K562 (cell line): ENCODE results near the gene MVB12B. TPM values are rescaled to one million over a fixed set of nuclear protein-coding genes. Genes with fewer than 3 reads are reported as not detected.

Experiments used
- ATAC-seq: fragments of 200-7000 bp; cut with Tn5 transposase; 3 replicates; pipeline ENCODE4 v1.9.1; 2020; ENCODE audit warnings: moderate library complexity
- BruUV-seq: library from RNA; stranded (reverse); fragments of 400-500 nt; replicated peaks from 2 replicates; lab custom pipeline; 2021; lab: Mats Ljungman, UMichigan
- CTCF ChIA-PET: fragments of 300-600 bp; formaldehyde crosslinking; extraction: SDS; loops from one replicate; lab custom pipeline; 2021; ENCODE audit warnings: low intra/inter-chr PET ratio; lab: Yijun Ruan, JAX
- POLR2A ChIA-PET: fragments of 300-600, 350-650 bp; sonication (Branson Sonifier 250); formaldehyde crosslinking; extraction: SDS; loops from one replicate; lab custom pipeline; 2021; ENCODE audit warnings: antibody characterized with exemption, inconsistent platforms; lab: Yijun Ruan, JAX
- DNase-seq, 4 experiments: peaks; one replicate each; pipeline versions ENCODE4 v3.0.0 to v3.0.0-alpha.2; 2011 to 2018; ENCODE audit warnings: low spot score in 3 of 4, mixed read lengths in 3 of 4; ENCODE audit errors: extremely low read depth in 1 of 4
- FAIRE-seq: peaks from 2 replicates; lab custom pipeline; 2011; peaks lifted over from hg19 to GRCh38; lab: Jason Lieb, UNC
- H2AFZ ChIP-seq: 2 replicates; pipeline ENCODE4 v1.6.0; 2011; ENCODE audit warnings: low read depth, low read length, control low read depth, inconsistent platforms
- H3K27ac ChIP-seq: fragments of 200-600 bp; 3 replicates; pipeline ENCODE4 v1.8.0; 2011; ENCODE audit warnings: low read depth, mild to moderate bottlenecking, control low read depth, inconsistent platforms, low read length, moderate library complexity, mixed read lengths; ENCODE audit errors: extremely low read depth
- H3K27me3 ChIP-seq, 2 experiments: fragments of 300-600 bp in 1 of 2; 2 replicates in 1 of 2; 3 replicates in 1 of 2; pipeline versions ENCODE4 v1.6.0 to v1.8.0; 2011; ENCODE audit warnings: inconsistent platforms in 2 of 2, low read length in 2 of 2, mild to moderate bottlenecking in 1 of 2, mixed read lengths in 1 of 2, moderate library complexity in 1 of 2; ENCODE audit not compliant: control insufficient read depth in 2 of 2, insufficient read depth in 2 of 2
- H3K36me3 ChIP-seq: fragments of 300-600 bp; 3 replicates; pipeline ENCODE4 v1.8.0; 2011; ENCODE audit warnings: mild to moderate bottlenecking, low read length, inconsistent platforms; ENCODE audit not compliant: control insufficient read depth, insufficient read depth
- H3K4me1 ChIP-seq, 2 experiments: fragments of 200-600 bp in 1 of 2; replicated peaks in 1 of 2; 2 replicates in 1 of 2; 3 replicates in 1 of 2; pipeline versions ENCODE4 v1.5.1 to v1.8.0; 2011; ENCODE audit warnings: inconsistent platforms in 2 of 2, low read length in 2 of 2, mild to moderate bottlenecking in 1 of 2, mixed read lengths in 1 of 2, moderate library complexity in 1 of 2; ENCODE audit not compliant: control insufficient read depth in 2 of 2, insufficient read depth in 2 of 2
- H3K4me2 ChIP-seq: 2 replicates; pipeline ENCODE4 v1.6.1; 2011; ENCODE audit warnings: low read length, control low read depth, inconsistent platforms, mixed read lengths; ENCODE audit not compliant: insufficient read depth
- H3K4me3 ChIP-seq: fragments of 200-600 bp; sonication (generic), shearing (Covaris generic); 2 replicates; pipeline ENCODE4 v1.5.1; 2016; ENCODE audit warnings: control low read depth, inconsistent platforms
- H3K79me2 ChIP-seq: fragments of 200-600 bp; 3 replicates; pipeline ENCODE4 v1.8.0; 2011; ENCODE audit warnings: low read length, inconsistent platforms; ENCODE audit not compliant: control insufficient read depth, insufficient read depth
- H3K9ac ChIP-seq, 2 experiments: 2 replicates each; pipeline versions ENCODE4 v1.6.0 to v1.6.1; 2011; ENCODE audit warnings: low read depth in 2 of 2, low read length in 2 of 2, control low read depth in 1 of 2, inconsistent platforms in 1 of 2, mild to moderate bottlenecking in 1 of 2, mixed read lengths in 1 of 2; ENCODE audit not compliant: insufficient read depth in 1 of 2
- H3K9me1 ChIP-seq: one replicate; pipeline ENCODE4 v1.6.0; 2011; ENCODE audit warnings: inconsistent platforms, mild to moderate bottlenecking, low read length, moderate library complexity; ENCODE audit not compliant: control insufficient read depth, insufficient read depth
- H3K9me3 ChIP-seq: replicated peaks from 2 replicates; pipeline ENCODE4 v1.5.1; 2011; ENCODE audit warnings: low read depth, low read length, inconsistent platforms; ENCODE audit not compliant: control insufficient read depth, insufficient read depth
- H4K20me1 ChIP-seq: replicated peaks from 2 replicates; pipeline ENCODE4 v1.6.1; 2011; ENCODE audit warnings: low read length, inconsistent platforms, mixed read lengths; ENCODE audit not compliant: control insufficient read depth, insufficient read depth
- ATF7 ChIP-seq: fragments of 450-650 bp; IDR thresholded peaks from 2 replicates; pipeline ENCODE4 v1.7.1; 2014; ENCODE audit warnings: mild to moderate bottlenecking, moderate library complexity
- CTCF ChIP-seq, 3 experiments: IDR thresholded peaks in 2 of 3; conservative IDR thresholded peaks in 1 of 3; 2 replicates each; pipeline ENCODE4 v1.5.1; 2011 to 2012; ENCODE audit warnings: low read length in 3 of 3, mild to moderate bottlenecking in 3 of 3, control low read depth in 2 of 3, improper control_type of control experiment in 1 of 3, inconsistent platforms in 1 of 3, low read depth in 1 of 3, mixed read lengths in 1 of 3, moderate library complexity in 1 of 3; ENCODE audit not compliant: insufficient read depth in 2 of 3
- MCM3 ChIP-seq: fragments of 450-650 bp; IDR thresholded peaks from 2 replicates; pipeline ENCODE4 v1.6.1; 2016
- NKRF ChIP-seq: fragments of 450-650 bp; IDR thresholded peaks from 2 replicates; pipeline ENCODE4 v1.6.1; 2016; ENCODE audit warnings: borderline replicate concordance
- NR3C1 ChIP-seq: sonication (generic); formaldehyde crosslinking; IDR thresholded peaks from 2 replicates; pipeline ENCODE4 v1.8.1; 2022; ENCODE audit warnings: missing genetic modification reagents
- PATZ1 ChIP-seq: fragments of 250-450 bp; sonication (Bioruptor Pico); IDR thresholded peaks from 2 replicates; pipeline ENCODE4 v1.5.0; 2020; ENCODE audit warnings: mild to moderate bottlenecking, borderline replicate concordance
- RCOR1 ChIP-seq, 2 experiments: IDR thresholded peaks; 2 replicates each; pipeline ENCODE4 v1.6.1; 2012; ENCODE audit warnings: low read depth in 2 of 2, low read length in 2 of 2, borderline replicate concordance in 1 of 2, improper control_type of control experiment in 1 of 2
- ZNF717 ChIP-seq: fragments of 250-450 bp; sonication (Bioruptor Pico); IDR thresholded peaks from 2 replicates; pipeline ENCODE4 v1.5.0; 2021
- WGBS: fragments of 100-300 bp; shearing (Covaris generic); methylation state at CpG from one replicate; pipeline ENCODE4 v1.1.6; 2016; ENCODE audit warnings: low coverage, mixed read lengths; ENCODE audit not compliant: insufficient coverage; ENCODE audit errors: missing lambda C conversion rate; 5-methylcytosine and 5-hydroxymethylcytosine counted together
- in situ Hi-C: fragments of 300-500 bp; cut with MboI; formaldehyde crosslinking; loops from 4 replicates; pipeline ENCODE4 v1.15.0; 2018; ENCODE audit warnings: inconsistent platforms, mixed read lengths
- intact Hi-C: fragments of 100-400 bp; cut with micrococcal nuclease; formaldehyde crosslinking; loops from 2 replicates; pipeline ENCODE4 v1.14.2; 2022
- polyA plus RNA-seq, 8 experiments: library from polyadenylated mRNA; depleted of rRNA in 4 of 8; stranded (reverse) in 5 of 8; unstranded in 3 of 8; fragments of >200 nt; fragmentation: Nextera tagmentation in 2 of 8; fragmentation: Illumina TruSeq in 1 of 8; extraction: Ambion mirVana in 2 of 8; extraction: Trizol in 1 of 8; gene quantifications; 2 replicates each; pipeline versions ENCODE4 v1.2.1 to v1.2.3, GENCODE V29; 2011 to 2014; ENCODE audit warnings: inconsistent platforms in 1 of 8, missing spikeins in 1 of 8
- total RNA-seq, 7 experiments: library from RNA; depleted of rRNA in 6 of 7; stranded (reverse); fragments of >200 nt in 6 of 7; fragmentation: Illumina TruSeq in 2 of 7; extraction: Trizol in 2 of 7; gene quantifications; 2 replicates each; pipeline versions ENCODE4 v1.2.1 to v1.2.3, GENCODE V29; 2011 to 2021; ENCODE audit warnings: low replicate concordance in 1 of 7
- TF ChIP-seq, protein P1 (sequence below): fragments of 250-450 bp; sonication (Bioruptor Pico); IDR thresholded peaks from 2 replicates; pipeline ENCODE4 v1.4.0; 2020

The MVB12B gene
- total and polyA plus RNA-seq, 9 of the 15 experiments (the other 6 are each of a cell fraction or from before 2014, with no cell fraction given): not detected

- no peaks in the 10 kb centered on the region for H3K4me1 ChIP-seq
- intact Hi-C loops: loop anchor here (5.0 kb wide), 1 partner anchor 93 kb away; no protein-coding TSS in a partner anchor
Measured at GRCh38 chr9:126304207-126304970, 22.2 kb upstream of the MVB12B start.

More at GRCh38 chr9:126304207-126304970, 22.2 kb upstream of the MVB12B start:
- Histone ChIP-seq H4K20me1 (peaks cover 6% of the 10 kb centered on the region), H3K9me1 (no peaks in the 10 kb centered on the region), H2AFZ (no peak overlapping the region), H3K27ac (no peak overlapping the region), H3K9ac (no peak overlapping the region), H3K79me2 (no peaks in the 10 kb centered on the region), H3K27me3 (peaks cover 2 to 39% of the 10 kb centered on the region in 2 experiments; a peak in 4 of 5 replicates), H3K4me3 (no peak overlapping the region), H3K4me2 (no peak overlapping the region), H3K9me3 (no peaks in the 10 kb centered on the region), H3K36me3 (no peaks in the 10 kb centered on the region)
- no TSS peak for BruUV-seq
- in situ Hi-C loops: no loop called here
- 3% methylated on average over 8 of the region's 8 CpGs for WGBS
- DNase-seq (no peak), ATAC-seq (no peak), FAIRE-seq (no peak)
- TF ChIP-seq ZNF717 (CRISPR knock-in tag): no peak
- no peak for TF ChIP-seq RCOR1 (IDR thresholded peaks at IDR 0.05; ENCODE audit: borderline replicate concordance in 1 of 2, low read depth in 2 of 2, low read length in 2 of 2)
- TF ChIP-seq ATF7: no peak
- no peak for TF ChIP-seq MCM3
- no peak for TF ChIP-seq NR3C1 (CRISPR knock-in tag)
- TF ChIP-seq NKRF: no peak
- TF ChIP-seq PATZ1 (CRISPR knock-in tag): no peak
- TF ChIP-seq CTCF (IDR thresholded peaks at IDR 0.05 in 2 of 3, conservative IDR thresholded peaks at IDR 0.05 in 1 of 3; ENCODE audit: insufficient read depth in 2 of 3, low read depth in 1 of 3, low read length in 3 of 3): no peak
- TF ChIP-seq, protein P1, sequence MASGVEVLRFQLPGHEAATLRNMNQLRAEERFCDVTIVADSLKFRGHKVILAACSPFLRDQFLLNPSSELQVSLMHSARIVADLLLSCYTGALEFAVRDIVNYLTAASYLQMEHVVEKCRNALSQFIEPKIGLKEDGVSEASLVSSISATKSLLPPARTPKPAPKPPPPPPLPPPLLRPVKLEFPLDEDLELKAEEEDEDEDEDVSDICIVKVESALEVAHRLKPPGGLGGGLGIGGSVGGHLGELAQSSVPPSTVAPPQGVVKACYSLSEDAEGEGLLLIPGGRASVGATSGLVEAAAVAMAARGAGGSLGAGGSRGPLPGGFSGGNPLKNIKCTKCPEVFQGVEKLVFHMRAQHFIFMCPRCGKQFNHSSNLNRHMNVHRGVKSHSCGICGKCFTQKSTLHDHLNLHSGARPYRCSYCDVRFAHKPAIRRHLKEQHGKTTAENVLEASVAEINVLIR (CRISPR knock-in tag): no peak
- ChIA-PET POLR2A (no interaction called here), CTCF (no interaction called here)
